HUES6 (cell line): ENCODE measurements around the gene MBNL2.

ENCODE experiments used
- H3K27ac ChIP-seq: 2 replicates; pipeline ENCODE4 v1.7.0; 2013; ENCODE audit warnings: low read depth, mild to moderate bottlenecking, low read length, inconsistent platforms
- H3K27me3 ChIP-seq: 2 replicates; pipeline ENCODE4 v1.6.1; 2013; ENCODE audit warnings: low read length; ENCODE audit not compliant: control insufficient read depth, insufficient read depth
- H3K36me3 ChIP-seq: 2 replicates; pipeline ENCODE4 v1.6.1; 2013; ENCODE audit warnings: low read length; ENCODE audit not compliant: control insufficient read depth, insufficient read depth
- H3K4me1 ChIP-seq: 2 replicates; pipeline ENCODE4 v1.6.1; 2013; ENCODE audit warnings: low read length; ENCODE audit not compliant: control insufficient read depth, insufficient read depth
- H3K4me3 ChIP-seq: 2 replicates; pipeline ENCODE4 v1.5.1; 2013; ENCODE audit warnings: low read depth, low read length
- H3K9ac ChIP-seq: one replicate; pipeline ENCODE4 v1.6.1; 2013; ENCODE audit warnings: mild to moderate bottlenecking, low read length
- H3K9me3 ChIP-seq: 2 replicates; pipeline ENCODE4 v1.6.1; 2013; ENCODE audit warnings: low read depth, low read length; ENCODE audit not compliant: control insufficient read depth, insufficient read depth

The MBNL2 gene

GRCh38 chr13:97371486-97372109 lies 149.5 kb downstream of the MBNL2 start:
- no peaks in the 10 kb centered on the region for H3K27me3 ChIP-seq
- H3K27ac ChIP-seq, result no peak overlapping the region
- no peak overlapping the region for H3K4me3 ChIP-seq
- H3K36me3 ChIP-seq, result no peaks in the 10 kb centered on the region
- H3K4me1 ChIP-seq, result peaks cover 9% of the 10 kb centered on the region; the same call in 1 of the 2 replicates
- no peaks in the 10 kb centered on the region for H3K9me3 ChIP-seq
- H3K9ac ChIP-seq, result no peak overlapping the region

GRCh38 chr13:97372936-97373335 lies 150.8 kb downstream of the MBNL2 start:
- Histone ChIP-seq H3K9ac (no peak overlapping the region), H3K4me3 (no peak overlapping the region), H3K4me1 (no peaks in the 10 kb centered on the region), H3K27me3 (no peaks in the 10 kb centered on the region), H3K36me3 (no peaks in the 10 kb centered on the region), H3K9me3 (no peaks in the 10 kb centered on the region), H3K27ac (no peak overlapping the region)

- no peak overlapping the region for H3K4me3 ChIP-seq
- no peak overlapping the region for H3K9ac ChIP-seq
- no peak overlapping the region for H3K27ac ChIP-seq
- no peaks in the 10 kb centered on the region for H3K9me3 ChIP-seq
- no peaks in the 10 kb centered on the region for H3K36me3 ChIP-seq
- no peaks in the 10 kb centered on the region for H3K27me3 ChIP-seq
- H3K4me1 ChIP-seq, result no peaks in the 10 kb centered on the region
Measured at GRCh38 chr13:97373787-97374186, 151.7 kb downstream of the MBNL2 start.

GRCh38 chr13:97376981-97377380 lies 154.8 kb downstream of the MBNL2 start:
- Histone ChIP-seq H3K27ac (no peak overlapping the region), H3K36me3 (no peaks in the 10 kb centered on the region), H3K27me3 (no peaks in the 10 kb centered on the region), H3K4me3 (no peak overlapping the region), H3K9me3 (no peaks in the 10 kb centered on the region), H3K9ac (no peak overlapping the region), H3K4me1 (no peaks in the 10 kb centered on the region)

GRCh38 chr13:97379386-97379785 lies 157.3 kb downstream of the MBNL2 start:
- H3K27me3 ChIP-seq, result no peaks in the 10 kb centered on the region
- no peaks in the 10 kb centered on the region for H3K36me3 ChIP-seq
- no peak overlapping the region for H3K4me3 ChIP-seq
- no peaks in the 10 kb centered on the region for H3K4me1 ChIP-seq
- no peak overlapping the region for H3K9ac ChIP-seq
- H3K27ac ChIP-seq, result no peak overlapping the region
- H3K9me3 ChIP-seq, result no peaks in the 10 kb centered on the region

- Histone ChIP-seq H3K9ac (no peak overlapping the region), H3K4me3 (no peak overlapping the region)
Measured at GRCh38 chr13:97380696-97381095, 158.6 kb downstream of the MBNL2 start.

GRCh38 chr13:97381189-97381588 lies 159.1 kb downstream of the MBNL2 start:
- Histone ChIP-seq H3K9me3 (no peaks in the 10 kb centered on the region), H3K4me1 (no peaks in the 10 kb centered on the region), H3K27ac (no peak overlapping the region), H3K27me3 (no peaks in the 10 kb centered on the region), H3K4me3 (no peak overlapping the region), H3K36me3 (no peaks in the 10 kb centered on the region), H3K9ac (no peak overlapping the region)

More at GRCh38 chr13:97380696-97381095, 158.6 kb downstream of the MBNL2 start:
- no peaks in the 10 kb centered on the region for H3K4me1 ChIP-seq
- no peaks in the 10 kb centered on the region for H3K9me3 ChIP-seq
- H3K27me3 ChIP-seq, result no peaks in the 10 kb centered on the region
- H3K36me3 ChIP-seq, result no peaks in the 10 kb centered on the region
- H3K27ac ChIP-seq, result no peak overlapping the region

- Histone ChIP-seq H3K4me3 (no peak overlapping the region), H3K9me3 (no peaks in the 10 kb centered on the region), H3K4me1 (no peaks in the 10 kb centered on the region), H3K27ac (no peak overlapping the region), H3K9ac (no peak overlapping the region), H3K36me3 (no peaks in the 10 kb centered on the region), H3K27me3 (no peaks in the 10 kb centered on the region)
Measured at GRCh38 chr13:97382276-97382675, 160.1 kb downstream of the MBNL2 start.

- Histone ChIP-seq H3K9me3 (no peaks in the 10 kb centered on the region), H3K4me3 (no peak overlapping the region), H3K27ac (no peak overlapping the region), H3K36me3 (no peaks in the 10 kb centered on the region), H3K4me1 (no peaks in the 10 kb centered on the region), H3K27me3 (no peaks in the 10 kb centered on the region), H3K9ac (no peak overlapping the region)
Measured at GRCh38 chr13:97384371-97384770, 162.2 kb downstream of the MBNL2 start.

- no peaks in the 10 kb centered on the region for H3K36me3 ChIP-seq
- no peak overlapping the region for H3K9ac ChIP-seq
- H3K27ac ChIP-seq, result no peak overlapping the region
- H3K4me3 ChIP-seq, result no peak overlapping the region
- H3K9me3 ChIP-seq, result no peaks in the 10 kb centered on the region
- no peaks in the 10 kb centered on the region for H3K27me3 ChIP-seq
- H3K4me1 ChIP-seq, result no peaks in the 10 kb centered on the region
Measured at GRCh38 chr13:97385146-97385545, 163.0 kb downstream of the MBNL2 start.

- Histone ChIP-seq H3K4me3 (no peak overlapping the region), H3K27me3 (no peaks in the 10 kb centered on the region), H3K27ac (no peak overlapping the region), H3K4me1 (no peaks in the 10 kb centered on the region), H3K9me3 (no peaks in the 10 kb centered on the region), H3K36me3 (no peaks in the 10 kb centered on the region), H3K9ac (no peak overlapping the region)
Measured at GRCh38 chr13:97385854-97386253, 163.7 kb downstream of the MBNL2 start.
